ENCODE results near the gene GPD1L. TPM values are rescaled to one million over a fixed set of nuclear protein-coding genes. Genes with fewer than 3 reads are reported as not detected.

Gene GPD1L
- total RNA-seq, 6 experiments from 2014 or later: 2.7 to 8.3 (median 4.2) TPM

GRCh38 chr3:32140943-32141342 lies 34.5 kb downstream of the GPD1L start:
- no peak for DNase-seq
- peaks cover 6% of the 10 kb centered on the region; the same call in 1 of the 2 replicates for H3K27me3 Mint-ChIP-seq (ENCODE audit: insufficient read depth)
- H3K9me3 Mint-ChIP-seq: no peaks in the 10 kb centered on the region
- H3K27ac Mint-ChIP-seq: no peak overlapping the region
- no peaks in the 10 kb centered on the region for H3K36me3 Mint-ChIP-seq (ENCODE audit: low read depth)
- H3K4me3 Mint-ChIP-seq: no peak overlapping the region
- peaks cover 11% of the 10 kb centered on the region for H3K4me1 Mint-ChIP-seq (ENCODE audit: low read depth)
- TF ChIP-seq CTCF (IDR thresholded peaks at IDR 0.05): no peak

- H3K27ac Mint-ChIP-seq: no peak overlapping the region
- H3K27me3 Mint-ChIP-seq (ENCODE audit: insufficient read depth): no peaks in the 10 kb centered on the region; the same call in 1 of the 2 replicates
- peak; percentile 87 for DNase-seq
- no peak overlapping the region for H3K4me3 Mint-ChIP-seq
- no peaks in the 10 kb centered on the region for H3K9me3 Mint-ChIP-seq
- peak; percentile 90 for TF ChIP-seq CTCF (IDR thresholded peaks at IDR 0.05)
- no peaks in the 10 kb centered on the region for H3K36me3 Mint-ChIP-seq (ENCODE audit: low read depth)
- peaks cover 19% of the 10 kb centered on the region for H3K4me1 Mint-ChIP-seq (ENCODE audit: low read depth)
Observed at GRCh38 chr3:32143849-32144757, 37.7 kb downstream of the GPD1L start.

- Mint-ChIP-seq H3K36me3 (ENCODE audit: low read depth) (no peaks in the 10 kb centered on the region), H3K4me1 (ENCODE audit: low read depth) (peaks cover 19% of the 10 kb centered on the region), H3K9me3 (no peaks in the 10 kb centered on the region), H3K27me3 (ENCODE audit: insufficient read depth) (no peaks in the 10 kb centered on the region), H3K4me3 (no peak overlapping the region), H3K27ac (no peak overlapping the region)
- DNase-seq: no peak
- TF ChIP-seq CTCF (IDR thresholded peaks at IDR 0.05): no peak
Observed at GRCh38 chr3:32146746-32147211, 40.4 kb downstream of the GPD1L start.

GRCh38 chr3:32147509-32147908 lies 41.1 kb downstream of the GPD1L start:
- TF ChIP-seq CTCF (IDR thresholded peaks at IDR 0.05): no peak
- DNase-seq: no peak

GRCh38 chr3:32147933-32148332 lies 41.5 kb downstream of the GPD1L start:
- H3K36me3 Mint-ChIP-seq (ENCODE audit: low read depth): no peaks in the 10 kb centered on the region
- no peaks in the 10 kb centered on the region for H3K27me3 Mint-ChIP-seq (ENCODE audit: insufficient read depth)
- H3K27ac Mint-ChIP-seq: no peak overlapping the region
- H3K4me3 Mint-ChIP-seq: no peak overlapping the region
- H3K9me3 Mint-ChIP-seq: no peaks in the 10 kb centered on the region
- TF ChIP-seq CTCF (IDR thresholded peaks at IDR 0.05): peak; percentile 49
- H3K4me1 Mint-ChIP-seq (ENCODE audit: low read depth): peaks cover 19% of the 10 kb centered on the region
- DNase-seq: no peak

More at GRCh38 chr3:32147509-32147908, 41.1 kb downstream of the GPD1L start:
- Mint-ChIP-seq H3K4me1 (ENCODE audit: low read depth) (peaks cover 19% of the 10 kb centered on the region), H3K36me3 (ENCODE audit: low read depth) (no peaks in the 10 kb centered on the region), H3K4me3 (no peak overlapping the region), H3K9me3 (no peaks in the 10 kb centered on the region), H3K27ac (no peak overlapping the region), H3K27me3 (ENCODE audit: insufficient read depth) (no peaks in the 10 kb centered on the region)

Data from HFFc6 (cell line).